ENCODE measurements around the gene SH3D19. TPM values are rescaled to one million over a fixed set of nuclear protein-coding genes. Genes with fewer than 3 reads are reported as not detected.
"Not testable (repeated sequence)": the region's sequence is repeated elsewhere in the genome, so short reads cannot be mapped to it uniquely, and the experiment has no call there.

Gene SH3D19
- total RNA-seq, 1 donor from 2014 or later = 121 TPM

DNA sequence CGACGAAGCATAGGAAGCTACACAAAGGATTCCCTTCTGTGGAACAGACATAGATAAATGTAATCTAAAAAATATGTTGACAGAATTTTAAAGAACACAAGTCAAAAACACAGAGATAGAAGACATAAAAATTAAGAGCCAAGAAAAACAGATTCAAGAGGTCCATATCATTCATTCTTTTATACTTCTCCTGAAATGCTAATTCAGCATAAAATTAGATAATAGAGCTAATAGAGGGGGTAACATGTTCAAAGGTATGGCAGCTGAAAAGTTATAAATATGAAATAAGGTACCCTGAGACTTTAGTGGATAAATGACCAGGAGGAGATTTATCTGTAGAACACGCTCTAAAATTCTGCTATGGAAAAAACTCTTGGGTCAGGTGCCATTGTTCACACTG lies 85.8 kb downstream of the SH3D19 start:
- DNase-seq = no peak
- intact Hi-C loops (cut with micrococcal nuclease) = no loop called here
- H3K27ac ChIP-seq (replicated peaks) = no peak overlapping the region
- no peaks in the 10 kb centered on the region for H3K36me3 ChIP-seq
- no peak overlapping the region for H3K4me3 ChIP-seq
- no peaks in the 10 kb centered on the region for H3K9me3 ChIP-seq (replicated peaks)
- TF ChIP-seq, protein P1, sequence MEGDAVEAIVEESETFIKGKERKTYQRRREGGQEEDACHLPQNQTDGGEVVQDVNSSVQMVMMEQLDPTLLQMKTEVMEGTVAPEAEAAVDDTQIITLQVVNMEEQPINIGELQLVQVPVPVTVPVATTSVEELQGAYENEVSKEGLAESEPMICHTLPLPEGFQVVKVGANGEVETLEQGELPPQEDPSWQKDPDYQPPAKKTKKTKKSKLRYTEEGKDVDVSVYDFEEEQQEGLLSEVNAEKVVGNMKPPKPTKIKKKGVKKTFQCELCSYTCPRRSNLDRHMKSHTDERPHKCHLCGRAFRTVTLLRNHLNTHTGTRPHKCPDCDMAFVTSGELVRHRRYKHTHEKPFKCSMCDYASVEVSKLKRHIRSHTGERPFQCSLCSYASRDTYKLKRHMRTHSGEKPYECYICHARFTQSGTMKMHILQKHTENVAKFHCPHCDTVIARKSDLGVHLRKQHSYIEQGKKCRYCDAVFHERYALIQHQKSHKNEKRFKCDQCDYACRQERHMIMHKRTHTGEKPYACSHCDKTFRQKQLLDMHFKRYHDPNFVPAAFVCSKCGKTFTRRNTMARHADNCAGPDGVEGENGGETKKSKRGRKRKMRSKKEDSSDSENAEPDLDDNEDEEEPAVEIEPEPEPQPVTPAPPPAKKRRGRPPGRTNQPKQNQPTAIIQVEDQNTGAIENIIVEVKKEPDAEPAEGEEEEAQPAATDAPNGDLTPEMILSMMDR (IDR thresholded peaks at IDR 0.05; ENCODE audit: borderline replicate concordance) = no peak
- H3K27me3 ChIP-seq (ENCODE audit: low read depth) = no peaks in the 10 kb centered on the region
- peaks cover 18% of the 10 kb centered on the region for H3K4me1 ChIP-seq

DNA sequence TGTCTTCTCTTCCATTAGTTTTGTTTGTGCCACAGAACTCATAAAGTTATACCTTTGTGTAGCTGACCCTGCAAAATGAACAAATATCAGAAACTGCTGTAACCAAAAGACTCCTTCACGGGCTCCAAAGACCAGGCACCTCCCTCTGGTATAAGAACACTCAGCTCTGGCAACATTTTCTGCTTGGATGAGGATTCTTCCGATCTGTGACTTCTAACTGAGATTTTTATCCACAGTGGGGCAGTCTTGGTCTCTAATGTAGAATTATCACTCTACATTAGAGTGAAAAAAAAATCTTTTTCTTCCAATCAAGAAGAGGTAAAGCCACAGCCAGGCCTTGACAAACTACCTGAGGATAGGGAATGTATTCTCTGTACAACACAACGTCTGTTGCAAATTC lies 86.9 kb downstream of the SH3D19 start:
- no peak for DNase-seq
- H3K27me3 ChIP-seq (ENCODE audit: low read depth) = no peaks in the 10 kb centered on the region
- no peaks in the 10 kb centered on the region for H3K9me3 ChIP-seq (replicated peaks)
- TF ChIP-seq, protein P1 (IDR thresholded peaks at IDR 0.05; ENCODE audit: borderline replicate concordance) = peak; percentile 27
- intact Hi-C loops (cut with micrococcal nuclease) = no loop called here
- H3K36me3 ChIP-seq = no peaks in the 10 kb centered on the region
- peaks cover 26% of the 10 kb centered on the region for H3K4me1 ChIP-seq
- H3K27ac ChIP-seq (replicated peaks) = no peak overlapping the region
- no peak overlapping the region for H3K4me3 ChIP-seq

DNA sequence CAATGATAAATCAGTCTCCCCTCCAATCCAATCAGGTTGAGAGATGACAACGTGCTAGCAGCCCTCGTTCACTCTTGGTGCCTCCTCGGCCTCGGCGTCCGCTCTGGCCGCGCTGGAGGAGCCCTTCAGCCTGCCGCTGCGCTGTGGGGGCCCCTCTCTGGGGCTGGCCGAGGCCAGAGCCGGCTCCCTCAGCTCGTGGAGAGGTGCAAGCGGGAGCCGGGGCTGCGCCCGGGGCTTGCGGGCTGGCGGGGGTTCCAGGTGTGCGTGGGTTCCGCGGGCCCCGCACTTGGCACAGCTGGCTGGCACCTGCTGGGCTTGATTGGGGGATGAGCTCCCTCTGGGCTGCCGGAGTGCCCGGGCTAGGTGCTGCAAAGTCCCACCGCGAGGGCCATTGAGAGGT lies 89.4 kb downstream of the SH3D19 start:
- DNase-seq = no peak
- intact Hi-C loops (cut with micrococcal nuclease) = no loop called here
- peaks cover 34% of the 10 kb centered on the region for H3K4me1 ChIP-seq
- no peak overlapping the region for H3K4me3 ChIP-seq
- H3K27me3 ChIP-seq (ENCODE audit: low read depth) = no peaks in the 10 kb centered on the region
- H3K9me3 ChIP-seq (replicated peaks) = no peaks in the 10 kb centered on the region
- TF ChIP-seq, protein P1 (IDR thresholded peaks at IDR 0.05; ENCODE audit: borderline replicate concordance) = no peak
- H3K36me3 ChIP-seq = no peaks in the 10 kb centered on the region
- no peak overlapping the region for H3K27ac ChIP-seq (replicated peaks)

DNA sequence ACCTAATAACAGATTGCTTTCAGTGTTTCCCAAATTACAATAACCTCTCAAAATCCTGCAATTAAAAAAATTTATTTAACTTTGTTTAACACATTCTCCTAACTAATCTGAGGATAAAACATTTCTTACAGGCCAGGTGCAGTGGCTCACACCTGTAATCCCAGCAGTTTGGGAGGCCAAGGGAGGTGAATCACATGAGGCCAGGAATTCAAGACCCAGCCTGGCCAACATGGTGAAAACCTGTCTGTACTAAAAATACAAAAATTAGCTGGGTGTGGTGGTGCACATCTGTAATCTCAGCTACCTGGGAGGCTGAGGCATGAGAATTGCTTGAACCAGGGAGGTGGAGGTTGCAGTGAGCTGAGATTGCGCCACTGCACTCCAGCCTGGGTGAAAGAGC lies 90.0 kb downstream of the SH3D19 start:
- H3K4me1 ChIP-seq = peaks cover 34% of the 10 kb centered on the region
- intact Hi-C loops (cut with micrococcal nuclease); DNase-seq; H3K9me3 ChIP-seq (replicated peaks); H3K27me3 ChIP-seq (ENCODE audit: low read depth); H3K27ac ChIP-seq (replicated peaks); H3K36me3 ChIP-seq; H3K4me3 ChIP-seq: not testable (repeated sequence)

DNA sequence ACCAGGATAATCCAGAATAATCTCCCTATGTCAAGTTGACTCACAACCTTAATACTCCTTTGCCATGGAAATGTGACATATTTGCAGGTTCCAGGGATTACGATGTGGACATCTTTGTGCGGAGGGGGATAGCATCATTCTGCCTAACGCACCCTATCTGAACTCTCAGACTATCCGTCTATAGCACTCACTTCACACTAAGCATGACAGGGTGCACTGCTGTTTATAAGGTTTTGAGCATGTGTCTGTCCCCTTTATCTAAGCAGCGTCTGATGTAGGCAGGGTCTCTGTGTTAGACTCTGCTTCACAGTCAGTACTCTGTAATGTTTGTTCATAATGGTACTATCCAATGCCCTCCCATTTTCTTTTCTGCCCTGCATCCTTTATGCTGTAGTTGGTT lies 91.8 kb downstream of the SH3D19 start:
- intact Hi-C loops (cut with micrococcal nuclease) = no loop called here

DNA sequence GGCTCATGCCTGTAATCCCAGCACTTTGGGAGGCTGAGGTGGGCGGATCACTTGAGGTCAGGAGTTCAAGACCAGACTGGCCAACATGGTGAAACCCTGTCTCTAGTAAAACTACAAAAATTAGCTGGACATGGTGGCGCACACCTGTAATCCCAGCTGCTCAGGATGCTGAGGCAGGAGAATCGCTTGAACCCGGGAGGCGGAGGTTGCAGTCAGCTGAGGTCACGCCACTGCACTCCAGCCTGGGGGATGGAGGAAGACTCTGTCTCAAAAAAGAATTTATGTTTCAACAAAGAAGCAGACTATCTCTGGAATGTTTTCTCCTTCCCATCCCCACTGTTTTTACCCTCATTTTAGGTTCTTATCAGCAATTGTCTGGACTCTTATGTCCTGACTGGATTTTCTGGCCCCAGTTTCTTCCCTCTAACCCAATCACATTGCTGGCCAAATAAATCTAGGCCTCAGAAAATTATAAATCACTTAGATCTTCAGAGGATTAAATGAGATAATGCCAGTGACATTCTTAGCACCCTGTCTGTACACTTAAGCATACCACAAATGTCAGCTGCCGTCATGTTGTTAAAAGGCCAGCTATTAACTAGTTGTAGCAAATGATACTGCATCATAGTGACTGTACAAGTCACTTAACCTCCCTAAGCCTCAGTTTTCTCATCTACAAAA lies 93.3 kb downstream of the SH3D19 start:
- Histone ChIP-seq H3K36me3 (no peaks in the 10 kb centered on the region), H3K27ac (replicated peaks) (peak overlapping the region; percentile 36), H3K4me3 (no peak overlapping the region), H3K27me3 (ENCODE audit: low read depth) (no peaks in the 10 kb centered on the region), H3K4me1 (peaks cover 41% of the 10 kb centered on the region), H3K9me3 (replicated peaks) (no peaks in the 10 kb centered on the region)
- no peak for DNase-seq
- intact Hi-C loops (cut with micrococcal nuclease) = no loop called here
- TF ChIP-seq, protein P1 (IDR thresholded peaks at IDR 0.05; ENCODE audit: borderline replicate concordance) = no peak

More for the DNA sequence above, 91.8 kb downstream of the SH3D19 start:
- no peak overlapping the region for H3K4me3 ChIP-seq
- H3K9me3 ChIP-seq (replicated peaks) = no peaks in the 10 kb centered on the region
- no peak for DNase-seq
- peaks cover 32% of the 10 kb centered on the region for H3K4me1 ChIP-seq
- TF ChIP-seq, protein P1 (IDR thresholded peaks at IDR 0.05; ENCODE audit: borderline replicate concordance) = no peak
- H3K27me3 ChIP-seq (ENCODE audit: low read depth) = no peaks in the 10 kb centered on the region
- no peaks in the 10 kb centered on the region for H3K36me3 ChIP-seq
- H3K27ac ChIP-seq (replicated peaks) = no peak overlapping the region
